H9 (cell line): ENCODE measurements around the gene USH2A. TPM values are rescaled to one million over a fixed set of nuclear protein-coding genes. Genes with fewer than 3 reads are reported as not detected.

Source experiments
- DNase-seq: peaks from one replicate; pipeline ENCODE4 v3.0.0-alpha.2; 2017
- H2AFZ ChIP-seq: one replicate; pipeline ENCODE4 v1.6.1; 2013; ENCODE audit warnings: mild to moderate bottlenecking, low read length, control low read depth, moderate library complexity
- H2AK5ac ChIP-seq: 2 replicates; pipeline ENCODE4 v1.6.1; 2013; ENCODE audit warnings: low read length, control low read depth, mixed read lengths; ENCODE audit not compliant: insufficient read length
- H2BK120ac ChIP-seq: one replicate; pipeline ENCODE4 v1.6.1; 2013; ENCODE audit warnings: low read depth, mild to moderate bottlenecking, low read length, control low read depth, inconsistent platforms; ENCODE audit not compliant: poor library complexity, severe bottlenecking
- H2BK12ac ChIP-seq: 2 replicates; pipeline ENCODE4 v1.6.1; 2013; ENCODE audit warnings: low read length, control low read depth, mixed read lengths, low read depth; ENCODE audit not compliant: insufficient read length
- H2BK15ac ChIP-seq: 2 replicates; pipeline ENCODE4 v1.6.1; 2013; ENCODE audit warnings: low read depth, low read length, control low read depth
- H2BK20ac ChIP-seq: one replicate; pipeline ENCODE4 v1.6.1; 2013; ENCODE audit warnings: low read depth, mild to moderate bottlenecking, low read length, control low read depth, inconsistent platforms; ENCODE audit not compliant: poor library complexity, severe bottlenecking
- H2BK5ac ChIP-seq: 2 replicates; pipeline ENCODE4 v1.6.1; 2013; ENCODE audit warnings: low read length, control low read depth, mixed read lengths; ENCODE audit not compliant: insufficient read length
- H3K14ac ChIP-seq: 2 replicates; pipeline ENCODE4 v1.6.1; 2013; ENCODE audit warnings: low read length, control low read depth; ENCODE audit not compliant: insufficient read depth
- H3K18ac ChIP-seq: 2 replicates; pipeline ENCODE4 v1.6.1; 2013; ENCODE audit warnings: low read depth, mild to moderate bottlenecking, mixed read lengths, low read length, control low read depth; ENCODE audit not compliant: insufficient read length
- H3K23ac ChIP-seq: 2 replicates; pipeline ENCODE4 v1.6.1; 2013; ENCODE audit warnings: low read length, control low read depth, mixed read lengths, low read depth; ENCODE audit not compliant: insufficient read length
- H3K23me2 ChIP-seq: 2 replicates; pipeline ENCODE4 v1.6.1; 2013; ENCODE audit warnings: low read depth, mild to moderate bottlenecking, mixed read lengths, low read length, control low read depth; ENCODE audit not compliant: insufficient read length, poor library complexity, severe bottlenecking
- H3K27ac ChIP-seq: 2 replicates; pipeline ENCODE4 v1.5.1; 2013; ENCODE audit warnings: low read length, control low read depth, mixed read lengths, low read depth; ENCODE audit not compliant: insufficient read length
- H3K27me3 ChIP-seq: 2 replicates; pipeline ENCODE4 v1.6.1; 2013; ENCODE audit warnings: low read length, control low read depth, inconsistent platforms; ENCODE audit not compliant: insufficient read depth
- H3K4ac ChIP-seq: 2 replicates; pipeline ENCODE4 v1.6.1; 2013; ENCODE audit warnings: low read depth, mild to moderate bottlenecking, control low read depth, inconsistent platforms, low read length, moderate library complexity
- H3K4me1 ChIP-seq: 2 replicates; pipeline ENCODE4 v1.6.1; 2013; ENCODE audit warnings: low read length, control low read depth, inconsistent platforms; ENCODE audit not compliant: insufficient read depth
- H3K4me2 ChIP-seq: 2 replicates; pipeline ENCODE4 v1.6.1; 2013; ENCODE audit warnings: low read length, control low read depth, mixed read lengths; ENCODE audit not compliant: insufficient read length, insufficient read depth
- H3K56ac ChIP-seq: 2 replicates; pipeline ENCODE4 v1.6.1; 2013; ENCODE audit warnings: low read depth, mild to moderate bottlenecking, mixed read lengths, low read length, control low read depth; ENCODE audit not compliant: insufficient read length
- H3K79me1 ChIP-seq: 2 replicates; pipeline ENCODE4 v1.6.1; 2013; ENCODE audit warnings: low read depth, mild to moderate bottlenecking, moderate library complexity, low read length, control low read depth, inconsistent platforms; ENCODE audit not compliant: insufficient read depth, poor library complexity, severe bottlenecking
- H3K79me2 ChIP-seq: 2 replicates; pipeline ENCODE4 v1.6.1; 2013; ENCODE audit warnings: low read length, control low read depth, inconsistent platforms; ENCODE audit not compliant: insufficient read depth
- H3K9ac ChIP-seq: 2 replicates; pipeline ENCODE4 v1.6.1; 2013; ENCODE audit warnings: low read length, control low read depth, mixed read lengths; ENCODE audit not compliant: insufficient read length; ENCODE audit errors: extremely low read depth
- H3K9me3 ChIP-seq: one replicate; pipeline ENCODE4 v1.6.1; 2013; ENCODE audit warnings: low read depth, low read length, inconsistent platforms; ENCODE audit not compliant: control insufficient read depth
- H3T11ph ChIP-seq: one replicate; pipeline ENCODE4 v1.6.1; 2013; ENCODE audit warnings: mild to moderate bottlenecking, low read length, control low read depth, inconsistent platforms
- H4K20me1 ChIP-seq: one replicate; pipeline ENCODE4 v1.6.1; 2013; ENCODE audit not compliant: control insufficient read depth, insufficient read length, insufficient read depth
- H4K5ac ChIP-seq: 2 replicates; pipeline ENCODE4 v1.6.1; 2013; ENCODE audit warnings: low read depth, mild to moderate bottlenecking, mixed read lengths, low read length, control low read depth; ENCODE audit not compliant: insufficient read length
- H4K8ac ChIP-seq: replicated peaks from 2 replicates; pipeline ENCODE4 v1.6.1; 2013; ENCODE audit warnings: low read length, control low read depth, mixed read lengths, low read depth; ENCODE audit not compliant: insufficient read length
- H4K91ac ChIP-seq: 2 replicates; pipeline ENCODE4 v1.6.1; 2013; ENCODE audit warnings: low read depth, mild to moderate bottlenecking, moderate library complexity, mixed read lengths, low read length, control low read depth; ENCODE audit not compliant: insufficient read length
- H3K27ac Mint-ChIP-seq, 3 experiments: 2 replicates in 2 of 3; 3 replicates in 1 of 3; pipeline ENCODE4 v1.8.0; 2020 to 2021; ENCODE audit warnings: mixed read lengths in 3 of 3, mild to moderate bottlenecking in 1 of 3, moderate library complexity in 1 of 3
- H3K27me3 Mint-ChIP-seq: 2 replicates; pipeline ENCODE4 v1.8.0; 2021; ENCODE audit warnings: low read depth, mild to moderate bottlenecking, moderate library complexity, mixed read lengths
- H3K36me3 Mint-ChIP-seq, 3 experiments: 2 replicates in 2 of 3; 3 replicates in 1 of 3; pipeline ENCODE4 v1.8.0; 2020 to 2021; ENCODE audit warnings: low read depth in 3 of 3, mixed read lengths in 3 of 3; ENCODE audit not compliant: insufficient read depth in 1 of 3
- H3K4me1 Mint-ChIP-seq, 2 experiments: 2 replicates each; pipeline ENCODE4 v1.8.0; 2020; ENCODE audit warnings: mixed read lengths in 2 of 2
- H3K4me3 Mint-ChIP-seq, 2 experiments: 2 replicates in 1 of 2; 3 replicates in 1 of 2; pipeline ENCODE4 v1.8.0; 2020 to 2021; ENCODE audit warnings: mild to moderate bottlenecking in 2 of 2, mixed read lengths in 2 of 2, moderate library complexity in 1 of 2
- H3K9me3 Mint-ChIP-seq, 2 experiments: 2 replicates in 1 of 2; 3 replicates in 1 of 2; pipeline ENCODE4 v1.8.0; 2020; ENCODE audit warnings: mild to moderate bottlenecking in 2 of 2, mixed read lengths in 2 of 2, moderate library complexity in 1 of 2
- CTCF ChIP-seq: fragments of 200-600 bp; sonication (generic); conservative IDR thresholded peaks from 3 replicates; pipeline ENCODE4 v1.8.0; 2021; ENCODE audit warnings: antibody characterized with exemption, mild to moderate bottlenecking
- WGBS: extraction: QIAGEN DNeasy Blood & Tissue Kit; methylation state at CpG from one replicate; pipeline ENCODE4 v1.1.7; 2013; ENCODE audit warnings: missing lambda C conversion rate, low lambda C conversion rate, mixed read lengths; ENCODE audit not compliant: insufficient read length; ENCODE audit errors: extremely low coverage; 5-methylcytosine and 5-hydroxymethylcytosine counted together
- total RNA-seq: library from RNA; stranded (reverse); gene quantifications from 2 replicates; pipeline ENCODE4 v1.2.1, GENCODE V29; 2021

USH2A gene
- total RNA-seq, 1 experiment from 2014 or later, result 0.11 TPM

DNA sequence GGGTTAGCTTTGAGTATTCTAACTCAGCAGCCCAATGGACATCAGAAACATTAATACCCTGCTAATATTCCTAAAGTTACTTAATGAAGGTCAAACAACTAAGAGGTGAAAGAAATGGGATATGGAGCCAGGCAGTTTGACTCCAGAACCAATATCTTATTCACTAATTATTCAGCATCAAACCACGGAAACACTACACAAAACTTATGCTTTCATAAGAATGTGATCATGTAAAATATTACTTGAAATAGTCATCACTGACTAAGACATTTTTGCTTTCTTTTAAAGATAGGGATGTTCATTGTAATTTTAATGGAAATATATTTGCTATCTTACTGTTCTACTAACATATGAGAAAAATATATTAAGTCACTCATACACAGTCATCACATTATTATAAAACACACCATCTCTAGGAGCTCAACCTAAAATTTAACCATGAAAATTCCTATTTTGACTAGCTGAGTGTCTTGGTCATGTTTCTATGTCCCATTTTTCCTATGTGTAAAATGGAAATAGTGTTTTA lies 615.3 kb downstream of the USH2A start:
- no peak overlapping the region for H3K27ac Mint-ChIP-seq
- Histone ChIP-seq H2BK15ac (no peak overlapping the region), H3K4me1 (no peaks in the 10 kb centered on the region), H2AK5ac (no peak overlapping the region), H3K9ac (no peak overlapping the region), H2AFZ (no peak overlapping the region), H3T11ph (no peak overlapping the region), H3K23ac (no peak overlapping the region), H3K56ac (no peak overlapping the region), H3K4me2 (no peak overlapping the region), H3K4ac (no peak overlapping the region), H2BK5ac (no peak overlapping the region), H4K5ac (no peak overlapping the region), H3K18ac (no peak overlapping the region), H3K9me3 (no peaks in the 10 kb centered on the region), H2BK120ac (no peak overlapping the region), H3K23me2 (no peaks in the 10 kb centered on the region), H2BK20ac (no peak overlapping the region), H4K91ac (no peak overlapping the region), H2BK12ac (no peak overlapping the region), H4K8ac (no peak overlapping the region), H3K27me3 (no peaks in the 10 kb centered on the region), H3K79me2 (no peaks in the 10 kb centered on the region), H4K20me1 (no peaks in the 10 kb centered on the region), H3K27ac (no peak overlapping the region), H3K14ac (no peak overlapping the region), H3K79me1 (no peaks in the 10 kb centered on the region)
- TF ChIP-seq CTCF, result no peak
- DNase-seq, result no peak
- WGBS, result no CpG with 5 or more reads among the region's 1 CpG
- no peaks in the 10 kb centered on the region for H3K27me3 Mint-ChIP-seq
- H3K4me3 Mint-ChIP-seq, result no peak overlapping the region
- peaks cover 0 to 5% of the 10 kb centered on the region in 2 experiments; a peak in 3 of 4 replicates for H3K4me1 Mint-ChIP-seq
- peaks cover 12 to 14% of the 10 kb centered on the region in 2 experiments for H3K9me3 Mint-ChIP-seq
- peaks cover 5 to 18% (median 15%) of the 10 kb centered on the region in 3 experiments; a peak in 4 of 7 replicates for H3K36me3 Mint-ChIP-seq
